Measurements from ENCODE around the gene A3GALT2. TPM values are rescaled to one million over a fixed set of nuclear protein-coding genes. Genes with fewer than 3 reads are reported as not detected.

Gene A3GALT2
- total RNA-seq: under 1 TPM in 2 of 8 experiments, not detected in 6; 0.25 to 0.38 TPM

DNA sequence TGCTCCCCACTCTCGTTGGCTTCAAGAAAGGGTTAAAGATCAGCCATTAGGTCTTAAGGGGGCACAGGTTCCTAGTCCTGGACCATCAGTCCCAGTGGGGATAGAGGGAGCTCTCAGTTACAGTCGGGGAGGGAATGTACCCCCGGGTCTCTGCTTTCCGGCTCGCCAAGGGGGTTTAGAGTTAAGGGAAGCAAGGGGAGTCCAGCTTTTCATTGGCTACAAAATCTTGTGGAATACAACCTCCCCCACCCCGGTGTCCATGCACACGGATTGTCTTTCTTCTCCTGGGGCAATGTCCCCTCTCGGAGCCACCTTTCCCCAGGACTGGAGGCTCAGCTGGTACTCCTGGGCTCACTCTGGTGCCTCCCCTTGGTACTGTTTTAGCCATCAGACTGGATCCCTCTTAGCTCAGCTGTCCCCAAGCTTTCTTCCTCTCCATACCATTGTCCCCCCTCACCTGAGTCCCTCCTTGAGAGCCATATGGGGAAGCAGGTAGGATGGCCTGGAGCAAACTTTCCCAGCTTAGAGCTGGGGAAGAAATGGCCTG lies at the start of gene A3GALT2:
Gene A3GALT2 (minus strand): TSS at position 480 of the 547 bp plus-strand sequence. CDS start 0 bp downstream, at position 480.
- peak in 4 of 8 experiments; percentile 7 to 12 (median 10) for ATAC-seq (replicated peaks in 6 of 8)
- WGBS, 10 experiments: 67 to 100% (median 83%) methylated on average over 1 to 7 of the region's 8 CpGs; no CpG with 5 or more reads in 4 of the 10 experiments
- H3K4me1 ChIP-seq (replicated peaks in 1 of 2): no peaks in the 10 kb centered on the region
- no peak within 1 kb of the TSS for H3K4me3 ChIP-seq
- in situ Hi-C loops (cut with MboI; ENCODE audit: low pct_unique_long_range_greater_than_20kb in 2 of 9, low sequenced_read_pairs in 9 of 9, unreplicated experiment in 9 of 9): no loop called here
- H3K27ac ChIP-seq: no peak within 1 kb of the TSS

GRCh38 chr1:33370301-33370700 lies 49.4 kb upstream of the A3GALT2 start:
- 25 to 100% (median 92%) methylated on average over 1 to 3 of the region's 4 CpGs; no CpG with 5 or more reads in 6 of the 10 experiments for WGBS, 10 experiments
- H3K27ac ChIP-seq: no peak overlapping the region
- H3K4me3 ChIP-seq: no peak overlapping the region
- H3K4me1 ChIP-seq (replicated peaks in 1 of 2): peaks cover 20 to 27% of the 10 kb centered on the region in 2 donors
- in situ Hi-C loops (cut with MboI; ENCODE audit: low pct_unique_long_range_greater_than_20kb in 2 of 9, low sequenced_read_pairs in 9 of 9, unreplicated experiment in 9 of 9): no loop called here
- ATAC-seq (replicated peaks in 6 of 8): no peak

DNA sequence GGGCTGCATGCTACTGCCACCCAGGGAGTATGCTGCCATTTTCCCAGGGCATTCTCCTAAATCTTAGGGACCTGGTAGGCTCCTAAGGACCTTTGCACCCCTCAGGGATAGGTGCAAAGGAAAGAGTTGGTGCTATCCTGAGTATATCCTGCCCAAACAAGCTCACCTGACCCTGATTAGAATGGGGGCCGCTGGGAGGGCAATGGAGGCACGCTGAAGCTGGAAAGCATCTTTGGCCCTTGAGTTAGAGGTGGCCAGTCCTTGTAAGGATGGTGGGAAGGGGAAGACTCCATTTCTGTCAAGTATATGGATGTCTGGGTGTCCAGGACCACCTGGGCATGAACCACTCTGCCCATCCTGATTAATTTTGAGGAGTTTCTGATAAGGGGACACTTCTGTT lies 48.9 kb upstream of the A3GALT2 start:
- in situ Hi-C loops (cut with MboI; ENCODE audit: low pct_unique_long_range_greater_than_20kb in 2 of 9, low sequenced_read_pairs in 9 of 9, unreplicated experiment in 9 of 9): no loop called here
- WGBS, 10 experiments: 63 to 86% (median 82%) methylated on average over 1 to 2 of the region's 2 CpGs; no CpG with 5 or more reads in 6 of the 10 experiments
- H3K4me3 ChIP-seq: no peak overlapping the region
- ATAC-seq (replicated peaks in 6 of 8): no peak
- H3K4me1 ChIP-seq (replicated peaks in 1 of 2): peaks cover 25 to 33% of the 10 kb centered on the region in 2 donors
- H3K27ac ChIP-seq: no peak overlapping the region

- in situ Hi-C loops (cut with MboI; ENCODE audit: low pct_unique_long_range_greater_than_20kb in 2 of 9, low sequenced_read_pairs in 9 of 9, unreplicated experiment in 9 of 9): no loop called here
- H3K4me3 ChIP-seq: no peak overlapping the region
- WGBS, 10 experiments: 81 to 89% (median 86%) methylated on average over 3 to 8 of the region's 9 CpGs; no CpG with 5 or more reads in 6 of the 10 experiments
- ATAC-seq (replicated peaks in 6 of 8): no peak
- H3K4me1 ChIP-seq (replicated peaks in 1 of 2): peaks cover 32 to 40% of the 10 kb centered on the region in 2 donors
- H3K27ac ChIP-seq: no peak overlapping the region
These were observed 48.2 kb upstream of the A3GALT2 start for GRCh38 chr1:33369081-33369480.

GRCh38 chr1:33368431-33368830 lies 47.5 kb upstream of the A3GALT2 start:
- peaks cover 35 to 45% of the 10 kb centered on the region in 2 donors for H3K4me1 ChIP-seq (replicated peaks in 1 of 2)
- H3K4me3 ChIP-seq: no peak overlapping the region
- in situ Hi-C loops (cut with MboI; ENCODE audit: low pct_unique_long_range_greater_than_20kb in 2 of 9, low sequenced_read_pairs in 9 of 9, unreplicated experiment in 9 of 9): no loop called here
- ATAC-seq (replicated peaks in 6 of 8): no peak
- H3K27ac ChIP-seq: no peak overlapping the region
- 92 to 100% (median 93%) methylated on average over 2 to 3 of the region's 15 CpGs; no CpG with 5 or more reads in 7 of the 10 experiments for WGBS, 10 experiments

- in situ Hi-C loops (cut with MboI; ENCODE audit: low pct_unique_long_range_greater_than_20kb in 2 of 9, low sequenced_read_pairs in 9 of 9, unreplicated experiment in 9 of 9): no loop called here
- Histone ChIP-seq H3K4me3 (no peak overlapping the region), H3K4me1 (replicated peaks in 1 of 2) (peaks cover 42 to 51% of the 10 kb centered on the region in 2 donors), H3K27ac (no peak overlapping the region)
- ATAC-seq (replicated peaks in 6 of 8): peak; percentile 16 to 98 (median 40)
- WGBS, 10 experiments: 0 to 55% (median 9%) methylated on average over 1 to 15 of the region's 23 CpGs; no CpG with 5 or more reads in 3 of the 10 experiments
These were observed 46.8 kb upstream of the A3GALT2 start for GRCh38 chr1:33367485-33368405.

- Histone ChIP-seq H3K27ac (no peak overlapping the region), H3K4me1 (replicated peaks in 1 of 2) (peaks cover 50 to 60% of the 10 kb centered on the region in 2 donors), H3K4me3 (no peak overlapping the region)
- 17 to 86% (median 81%) methylated on average over 1 to 11 of the region's 14 CpGs; no CpG with 5 or more reads in 1 of the 10 experiments for WGBS, 10 experiments
- ATAC-seq (replicated peaks in 6 of 8): no peak
- in situ Hi-C loops (cut with MboI; ENCODE audit: low pct_unique_long_range_greater_than_20kb in 2 of 9, low sequenced_read_pairs in 9 of 9, unreplicated experiment in 9 of 9): no loop called here
These were observed 46.0 kb upstream of the A3GALT2 start for GRCh38 chr1:33366762-33367484.

DNA sequence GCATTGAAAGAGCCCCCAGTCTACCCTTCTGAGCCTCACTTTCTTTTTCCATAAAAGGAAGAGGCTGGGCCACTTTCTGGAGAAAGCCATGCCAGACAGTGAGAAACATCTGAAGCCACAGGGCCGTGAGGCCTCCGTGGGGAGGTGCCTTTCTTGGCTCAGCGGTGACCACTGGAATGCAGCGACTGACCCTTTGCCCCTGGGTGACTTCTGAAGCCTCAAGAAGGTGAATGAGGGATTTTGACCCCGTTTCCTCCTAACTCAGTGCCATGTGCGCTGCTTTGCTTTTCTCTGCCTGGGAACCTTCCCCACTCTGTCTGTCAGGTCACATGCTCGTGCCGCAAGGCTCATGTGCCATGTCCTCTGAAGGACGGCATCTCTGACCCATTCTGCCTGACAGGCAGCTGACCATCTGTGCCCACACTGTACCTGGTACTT lies 44.7 kb upstream of the A3GALT2 start:
- no peak overlapping the region for H3K4me3 ChIP-seq
- peak in 1 of 8 experiments; percentile 64 for ATAC-seq (replicated peaks in 6 of 8)
- peaks cover 57 to 69% of the 10 kb centered on the region in 2 donors for H3K4me1 ChIP-seq (replicated peaks in 1 of 2)
- in situ Hi-C loops (cut with MboI; ENCODE audit: low pct_unique_long_range_greater_than_20kb in 2 of 9, low sequenced_read_pairs in 9 of 9, unreplicated experiment in 9 of 9): no loop called here
- H3K27ac ChIP-seq: peak overlapping the region; percentile 96
- 10 to 61% (median 40%) methylated on average over 1 to 9 of the region's 9 CpGs; no CpG with 5 or more reads in 5 of the 10 experiments for WGBS, 10 experiments

DNA sequence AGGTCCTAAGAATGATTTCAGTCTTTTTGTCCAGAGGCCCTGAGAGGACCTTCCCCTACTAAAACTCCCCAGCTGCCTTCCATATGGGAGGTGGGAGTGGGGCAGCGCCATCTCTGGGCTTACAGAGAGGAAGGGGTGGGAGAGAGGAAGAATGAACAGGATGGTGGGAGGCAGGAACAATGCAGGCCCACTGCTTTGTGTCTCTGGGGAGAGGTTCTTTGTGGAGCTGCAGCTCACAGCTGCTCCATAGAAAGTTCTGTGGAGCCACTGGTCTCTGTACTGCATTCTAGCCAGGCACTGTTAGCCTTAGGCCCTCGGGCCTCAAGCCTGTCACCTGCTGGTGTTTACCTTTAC lies 43.6 kb upstream of the A3GALT2 start:
- Histone ChIP-seq H3K4me3 (peak overlapping the region in 1 of 5 donors; percentile 1), H3K4me1 (replicated peaks in 1 of 2) (peaks cover 57 to 69% of the 10 kb centered on the region in 2 donors), H3K27ac (peak overlapping the region; percentile 96)
- in situ Hi-C loops (cut with MboI; ENCODE audit: low pct_unique_long_range_greater_than_20kb in 2 of 9, low sequenced_read_pairs in 9 of 9, unreplicated experiment in 9 of 9): no loop called here
- ATAC-seq (replicated peaks in 6 of 8): peak in 5 of 8 experiments; percentile 23 to 33 (median 29)
- WGBS, 10 experiments: 17 to 60% (median 20%) methylated on average over 1 to 2 of the region's 2 CpGs; no CpG with 5 or more reads in 7 of the 10 experiments

DNA sequence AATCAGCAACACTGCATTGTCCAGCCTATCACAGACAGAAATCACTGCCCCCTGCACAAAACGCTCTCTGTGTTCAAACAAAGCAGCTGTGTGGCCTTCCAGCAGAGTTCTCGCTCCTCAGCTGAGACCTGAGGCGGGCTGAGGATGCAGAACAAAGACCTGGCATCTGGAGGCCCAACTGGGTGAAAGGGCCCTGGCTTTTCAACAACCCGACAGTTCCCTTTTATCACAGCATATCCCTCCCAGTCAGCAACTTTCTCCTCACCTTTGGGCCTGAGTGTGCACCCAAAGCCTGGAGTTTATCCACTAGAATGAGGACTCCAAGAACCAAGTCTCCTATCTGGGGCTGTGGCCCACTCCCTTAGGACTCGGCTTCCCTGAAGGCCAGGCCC lies 42.6 kb upstream of the A3GALT2 start:
- peak in 5 of 8 experiments; percentile 15 to 32 (median 17) for ATAC-seq (replicated peaks in 6 of 8)
- 0 to 80% (median 18%) methylated on average over 1 to 4 of the region's 5 CpGs; no CpG with 5 or more reads in 3 of the 10 experiments for WGBS, 10 experiments
- Histone ChIP-seq H3K27ac (peak overlapping the region; percentile 96), H3K4me1 (replicated peaks in 1 of 2) (peaks cover 63 to 76% of the 10 kb centered on the region in 2 donors), H3K4me3 (peak overlapping the region; percentile 2 to 21 (median 15))
- in situ Hi-C loops (cut with MboI; ENCODE audit: low pct_unique_long_range_greater_than_20kb in 2 of 9, low sequenced_read_pairs in 9 of 9, unreplicated experiment in 9 of 9): no loop called here

- ATAC-seq (replicated peaks in 6 of 8): no peak
- in situ Hi-C loops (cut with MboI; ENCODE audit: low pct_unique_long_range_greater_than_20kb in 2 of 9, low sequenced_read_pairs in 9 of 9, unreplicated experiment in 9 of 9): no loop called here
- 7 to 80% (median 40%) methylated on average over 2 to 5 of the region's 5 CpGs; no CpG with 5 or more reads in 2 of the 10 experiments for WGBS, 10 experiments
- Histone ChIP-seq H3K4me1 (replicated peaks in 1 of 2) (peaks cover 68 to 80% of the 10 kb centered on the region in 2 donors), H3K27ac (peak overlapping the region; percentile 96), H3K4me3 (peak overlapping the region in 3 of 5 donors; percentile 15 to 21 (median 15))
These were observed 42.1 kb upstream of the A3GALT2 start for GRCh38 chr1:33363021-33363420.

DNA sequence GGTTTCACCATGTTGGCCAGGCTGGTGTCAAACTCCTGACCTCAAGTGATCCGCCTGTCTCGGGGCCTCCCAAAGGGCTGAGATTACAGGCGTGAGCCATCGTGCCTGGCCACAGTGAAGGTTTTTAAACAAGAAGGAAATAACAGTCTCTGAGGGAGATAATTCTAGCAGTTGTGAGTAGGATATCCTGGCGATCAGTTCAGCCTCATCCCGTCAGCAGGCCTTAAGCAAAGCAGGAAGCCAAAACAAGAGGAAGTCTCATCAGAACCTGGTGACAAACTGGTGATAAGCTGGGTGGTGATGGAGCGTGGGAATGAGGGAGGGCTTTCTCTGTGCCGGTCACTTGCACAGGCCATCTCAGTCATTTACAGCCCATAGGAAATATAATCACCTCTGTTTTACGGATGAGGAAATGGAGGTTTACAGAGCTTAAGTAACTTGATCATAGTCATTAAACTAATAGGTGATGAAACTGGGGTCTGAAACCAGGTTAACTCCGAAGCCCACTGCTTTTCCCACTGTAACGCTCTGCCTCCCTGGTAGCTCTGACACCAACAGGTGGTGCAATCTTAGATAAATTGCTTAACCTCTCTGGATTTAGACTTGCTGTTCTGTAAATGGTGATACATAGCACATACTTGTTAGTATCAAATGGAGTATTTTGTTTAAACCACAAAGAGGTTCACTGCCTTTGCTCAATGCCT lies 40.8 kb upstream of the A3GALT2 start:
- H3K4me1 ChIP-seq (replicated peaks in 1 of 2): peaks cover 64 to 71% of the 10 kb centered on the region in 2 donors
- in situ Hi-C loops (cut with MboI; ENCODE audit: low pct_unique_long_range_greater_than_20kb in 2 of 9, low sequenced_read_pairs in 9 of 9, unreplicated experiment in 9 of 9): no loop called here
- no peak overlapping the region for H3K4me3 ChIP-seq
- peak overlapping the region in 1 of 2 donors; percentile 96 for H3K27ac ChIP-seq
- WGBS, 10 experiments: 57 to 100% (median 89%) methylated on average over 1 to 11 of the region's 11 CpGs
- ATAC-seq (replicated peaks in 6 of 8): no peak
